Activated CD8-positive, alpha-beta T cell treated with anti-CD3 and anti-CD28 coated beads for 36 hours (primary cell): ENCODE data around the gene RAB3D. TPM values are rescaled to one million over a fixed set of nuclear protein-coding genes. Genes with fewer than 3 reads are reported as not detected.

Experiments
- ATAC-seq: fragments of 200-7000 bp; cut with Tn5 transposase; one replicate; pipeline ENCODE4 v1.10.0; 2021; ENCODE audit warnings: mild to moderate bottlenecking, moderate library complexity
- CTCF ChIA-PET: fragments of 350-600 bp; sonication (Branson Sonifier 250); formaldehyde crosslinking; loops from one replicate; lab custom pipeline; 2021; ENCODE audit warnings: antibody characterized with exemption; lab: Charles Lee
- POLR2A ChIA-PET: fragments of 350-600 bp; sonication (Branson Sonifier 250); formaldehyde crosslinking; loops from one replicate; lab custom pipeline; 2021; ENCODE audit warnings: antibody characterized with exemption; lab: Charles Lee
- DNase-seq: peaks from one replicate; pipeline ENCODE4 v3.0.0-alpha.2; 2020
- H3K27ac Mint-ChIP-seq: one replicate; pipeline ENCODE4 v1.8.0; 2021; ENCODE audit warnings: mild to moderate bottlenecking, mixed read lengths
- H3K27me3 Mint-ChIP-seq: one replicate; pipeline ENCODE4 v1.8.0; 2021; ENCODE audit warnings: mixed read lengths
- H3K36me3 Mint-ChIP-seq: one replicate; pipeline ENCODE4 v1.8.0; 2021; ENCODE audit warnings: low read depth, mixed read lengths
- H3K4me1 Mint-ChIP-seq: one replicate; pipeline ENCODE4 v1.8.0; 2021; ENCODE audit warnings: low read depth, mixed read lengths
- H3K4me3 Mint-ChIP-seq: one replicate; pipeline ENCODE4 v1.8.0; 2021; ENCODE audit warnings: mild to moderate bottlenecking, moderate library complexity, mixed read lengths
- H3K9me3 Mint-ChIP-seq: one replicate; pipeline ENCODE4 v1.8.0; 2021; ENCODE audit warnings: mixed read lengths
- intact Hi-C: fragments of 100-400 bp; cut with micrococcal nuclease; formaldehyde crosslinking; loops from one replicate; pipeline ENCODE4 v1.10.0; 2022
- total RNA-seq, 2 experiments: library from RNA; stranded (reverse); gene quantifications; one replicate each; pipeline ENCODE4 v1.2.3, GENCODE V29; 2021
- TF ChIP-seq, protein P1 (sequence below): fragments of 200-600 bp; IDR thresholded peaks from one replicate; pipeline ENCODE4 v1.8.0; 2022; ENCODE audit warnings: antibody characterized with exemption, mild to moderate bottlenecking

RAB3D gene
- total RNA-seq, 2 experiments from 2014 or later = 6.7 to 7.0 TPM

DNA sequence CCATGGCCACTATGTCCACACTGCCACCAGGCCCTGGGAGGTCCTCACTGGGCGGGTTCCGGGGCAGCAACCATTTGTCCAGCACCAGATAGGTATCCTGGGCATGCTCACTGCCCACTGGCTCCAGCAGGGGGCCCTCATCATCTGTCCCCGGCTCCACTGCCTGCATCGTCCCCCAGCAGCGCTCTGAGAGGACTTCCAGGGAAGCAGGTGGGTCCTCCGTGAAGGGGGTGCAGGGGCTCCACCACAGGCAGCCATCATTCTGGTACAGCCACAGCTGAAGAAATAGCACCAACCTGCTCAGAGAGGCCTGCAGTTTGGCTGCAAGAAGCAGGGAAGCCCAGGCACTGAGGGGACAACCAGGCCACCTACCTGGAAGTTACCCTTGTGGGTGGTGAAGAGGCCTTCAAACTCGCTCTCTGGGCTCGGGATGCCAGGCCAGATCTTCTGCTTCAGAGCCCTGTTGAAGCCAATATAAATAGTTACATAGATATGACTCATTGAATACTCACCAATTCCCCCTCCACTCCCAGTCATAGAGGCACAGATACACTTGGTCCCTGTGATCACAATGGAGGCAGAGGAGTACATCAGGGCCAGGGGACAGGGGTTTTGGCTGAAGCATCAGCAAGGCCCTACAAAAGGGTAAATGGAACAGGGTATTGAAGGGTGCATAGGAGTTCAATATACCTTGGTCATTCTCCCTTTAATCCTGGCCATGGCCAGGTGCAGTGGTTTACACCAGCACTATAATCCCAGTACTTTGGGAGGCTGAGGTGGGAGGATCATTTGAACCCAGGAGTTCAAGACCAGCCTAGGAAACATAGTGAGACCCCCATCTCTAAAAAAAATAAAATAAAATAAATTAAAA, 39.1 kb upstream of the RAB3D start:
- TF ChIP-seq, protein P1, sequence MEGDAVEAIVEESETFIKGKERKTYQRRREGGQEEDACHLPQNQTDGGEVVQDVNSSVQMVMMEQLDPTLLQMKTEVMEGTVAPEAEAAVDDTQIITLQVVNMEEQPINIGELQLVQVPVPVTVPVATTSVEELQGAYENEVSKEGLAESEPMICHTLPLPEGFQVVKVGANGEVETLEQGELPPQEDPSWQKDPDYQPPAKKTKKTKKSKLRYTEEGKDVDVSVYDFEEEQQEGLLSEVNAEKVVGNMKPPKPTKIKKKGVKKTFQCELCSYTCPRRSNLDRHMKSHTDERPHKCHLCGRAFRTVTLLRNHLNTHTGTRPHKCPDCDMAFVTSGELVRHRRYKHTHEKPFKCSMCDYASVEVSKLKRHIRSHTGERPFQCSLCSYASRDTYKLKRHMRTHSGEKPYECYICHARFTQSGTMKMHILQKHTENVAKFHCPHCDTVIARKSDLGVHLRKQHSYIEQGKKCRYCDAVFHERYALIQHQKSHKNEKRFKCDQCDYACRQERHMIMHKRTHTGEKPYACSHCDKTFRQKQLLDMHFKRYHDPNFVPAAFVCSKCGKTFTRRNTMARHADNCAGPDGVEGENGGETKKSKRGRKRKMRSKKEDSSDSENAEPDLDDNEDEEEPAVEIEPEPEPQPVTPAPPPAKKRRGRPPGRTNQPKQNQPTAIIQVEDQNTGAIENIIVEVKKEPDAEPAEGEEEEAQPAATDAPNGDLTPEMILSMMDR = peak; percentile 68
- CTCF ChIA-PET = interaction anchor here (1.5 to 4.7 kb wide), 3 partner anchors 57 to 103 kb away, joined by 4 to 29 read pairs (median 6); partner anchors contain the start of genes ELAVL3 and PRKCSH
- peak; percentile 44 for DNase-seq
- peak overlapping the region; percentile 6 for H3K27ac Mint-ChIP-seq
- POLR2A ChIA-PET = interaction anchor here (1.7 kb wide), 1 partner anchor 104 kb away, joined by 5 read pairs; no protein-coding TSS in a partner anchor
- no peak for ATAC-seq
- intact Hi-C loops = no loop called here
- H3K4me1 Mint-ChIP-seq = peaks cover 42% of the 10 kb centered on the region
- H3K36me3 Mint-ChIP-seq = peaks cover 22% of the 10 kb centered on the region
- H3K27me3 Mint-ChIP-seq = peaks cover 10% of the 10 kb centered on the region
- H3K4me3 Mint-ChIP-seq = no peak overlapping the region
- H3K9me3 Mint-ChIP-seq = no peaks in the 10 kb centered on the region

DNA sequence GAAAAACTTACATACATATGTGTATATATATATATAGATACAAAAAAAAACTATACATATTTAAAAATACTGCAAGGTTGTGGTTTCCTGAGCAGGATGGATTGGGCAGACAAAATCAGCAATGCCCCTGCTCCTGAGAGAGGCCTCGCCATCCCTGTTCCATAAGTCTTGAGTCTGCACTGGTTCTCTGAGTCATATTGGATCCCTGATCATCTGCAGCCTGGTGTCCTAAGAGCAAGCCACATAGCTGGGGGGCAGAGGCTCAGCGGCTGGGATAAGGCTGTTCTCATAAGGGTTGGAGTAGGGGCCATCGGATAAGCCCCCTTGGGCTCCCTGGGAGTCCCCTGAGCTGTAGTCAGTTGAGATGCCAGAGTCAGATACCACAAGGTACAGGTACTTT, 38.3 kb upstream of the RAB3D start:
- Mint-ChIP-seq H3K4me1 (peaks cover 43% of the 10 kb centered on the region), H3K36me3 (peaks cover 22% of the 10 kb centered on the region), H3K9me3 (no peaks in the 10 kb centered on the region), H3K4me3 (no peak overlapping the region), H3K27me3 (peaks cover 5% of the 10 kb centered on the region), H3K27ac (peak overlapping the region; percentile 56)
- intact Hi-C loops = no loop called here
- DNase-seq = no peak
- no peak for ATAC-seq
- ChIA-PET CTCF (interaction anchor here (0.9 to 4.7 kb wide), 5 partner anchors 30 to 104 kb away, joined by 3 to 29 read pairs (median 4); partner anchors contain the start of genes ELAVL3 and PRKCSH), POLR2A (interaction anchor here (1.7 kb wide), 1 partner anchor 105 kb away, joined by 5 read pairs; no protein-coding TSS in a partner anchor)
- TF ChIP-seq, protein P1 = no peak

DNA sequence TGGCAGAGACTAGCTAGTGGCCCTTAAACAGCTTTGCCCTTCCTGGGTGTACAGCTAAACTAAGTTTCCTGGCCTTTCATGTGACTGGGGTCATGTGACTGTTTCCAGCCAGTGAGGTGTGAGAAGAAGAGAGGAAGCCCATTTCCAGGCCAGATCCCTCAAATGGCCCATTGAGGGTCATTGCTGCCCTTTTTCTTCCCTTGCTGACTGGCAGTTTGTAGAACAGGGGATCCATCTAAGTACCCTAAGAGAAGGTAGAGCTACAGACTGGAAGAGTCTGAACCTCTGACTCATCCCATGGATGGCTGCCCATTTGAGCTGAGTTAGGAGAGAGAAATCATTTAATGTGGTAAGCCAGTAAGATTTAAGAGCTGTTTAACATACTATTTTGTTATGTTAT, 37.8 kb upstream of the RAB3D start:
- POLR2A ChIA-PET = interaction anchor here (1.0 to 1.7 kb wide), 3 partner anchors 45 to 181 kb away, joined by 3 to 5 read pairs (median 4); no protein-coding TSS in a partner anchor
- intact Hi-C loops = no loop called here
- peaks cover 3% of the 10 kb centered on the region for H3K27me3 Mint-ChIP-seq
- CTCF ChIA-PET = interaction anchor here (0.9 to 4.7 kb wide), 5 partner anchors 30 to 105 kb away, joined by 3 to 29 read pairs (median 4); partner anchors contain the start of genes ELAVL3 and PRKCSH
- peak overlapping the region; percentile 53 for H3K4me3 Mint-ChIP-seq
- H3K36me3 Mint-ChIP-seq = peaks cover 22% of the 10 kb centered on the region
- ATAC-seq = no peak
- DNase-seq = peak; percentile 60
- peak overlapping the region; percentile 86 for H3K27ac Mint-ChIP-seq
- TF ChIP-seq, protein P1 = no peak
- H3K4me1 Mint-ChIP-seq = peaks cover 41% of the 10 kb centered on the region
- H3K9me3 Mint-ChIP-seq = no peaks in the 10 kb centered on the region

DNA sequence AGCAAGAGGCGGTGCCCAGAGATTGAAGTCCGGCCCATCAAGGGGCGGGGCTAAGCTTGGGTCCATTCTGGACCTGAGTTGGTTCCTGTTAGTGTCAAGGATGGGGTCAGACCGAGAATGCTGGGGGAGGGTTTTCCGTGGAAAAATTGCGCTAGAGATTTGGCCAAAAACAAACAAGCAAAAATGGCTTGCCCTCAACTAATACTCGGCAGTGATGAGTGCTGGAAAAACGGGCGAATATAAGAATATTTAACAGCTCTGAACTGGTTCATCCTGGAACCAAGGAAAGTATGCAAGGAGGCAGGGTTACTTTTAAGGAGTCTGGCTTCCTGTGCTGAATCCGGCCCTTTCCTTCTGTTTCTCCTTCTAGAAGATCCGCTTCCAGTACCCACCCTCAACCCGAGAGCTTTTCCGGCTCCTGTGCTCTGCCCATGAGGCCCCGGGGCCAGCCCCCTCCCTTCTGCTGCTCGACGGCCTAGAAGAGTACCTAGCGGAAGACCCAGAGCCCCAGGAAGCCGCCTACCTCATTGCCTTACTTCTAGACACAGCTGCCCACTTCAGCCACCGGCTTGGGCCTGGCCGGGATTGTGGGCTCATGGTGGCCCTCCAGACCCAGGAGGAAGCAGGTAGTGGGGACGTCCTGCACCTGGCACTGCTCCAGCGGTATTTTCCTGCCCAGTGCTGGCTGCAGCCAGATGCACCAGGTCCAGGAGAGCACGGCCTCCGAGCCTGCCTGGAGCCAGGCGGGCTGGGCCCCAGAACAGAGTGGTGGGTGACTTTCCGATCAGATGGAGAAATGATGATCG, 35.9 kb upstream of the RAB3D start:
- ChIA-PET POLR2A (interaction anchor here (0.6 to 2.6 kb wide), 11 partner anchors 9 to 107 kb away, joined by 3 to 9 read pairs (median 4); partner anchors contain the start of genes CCDC159, EPOR, ODAD3 and PRKCSH), CTCF (interaction anchor here (0.6 to 4.7 kb wide), 10 partner anchors 8 to 222 kb away, joined by 3 to 29 read pairs (median 5); partner anchors contain the start of genes CCDC159, ELAVL3, ELOF1 and EPOR)
- no peaks in the 10 kb centered on the region for H3K9me3 Mint-ChIP-seq

More for the DNA sequence above, 35.9 kb upstream of the RAB3D start:
- intact Hi-C loops = no loop called here
- Mint-ChIP-seq H3K27ac (no peak overlapping the region), H3K4me3 (no peak overlapping the region), H3K36me3 (peaks cover 29% of the 10 kb centered on the region), H3K4me1 (peaks cover 36% of the 10 kb centered on the region), H3K27me3 (no peaks in the 10 kb centered on the region)
- peak; percentile 91 for DNase-seq
- TF ChIP-seq, protein P1 = no peak
- ATAC-seq = peak; percentile 52
